K562 (cell line): ENCODE measurements around the gene BCAS3.

Source experiments
- CBX2 ChIP-seq: fragments of 200-600 bp; sonication (generic); IDR thresholded peaks from one replicate; pipeline ENCODE4 v1.6.1; 2012; ENCODE audit warnings: mild to moderate bottlenecking, low read length, inconsistent platforms; ENCODE audit not compliant: insufficient read depth, poor library complexity, severe bottlenecking
- CTCF ChIP-seq, 3 experiments: IDR thresholded peaks in 2 of 3; conservative IDR thresholded peaks in 1 of 3; 2 replicates each; pipeline ENCODE4 v1.5.1; 2011 to 2012; ENCODE audit warnings: low read length in 3 of 3, mild to moderate bottlenecking in 3 of 3, control low read depth in 2 of 3, improper control_type of control experiment in 1 of 3, inconsistent platforms in 1 of 3, low read depth in 1 of 3, mixed read lengths in 1 of 3, moderate library complexity in 1 of 3; ENCODE audit not compliant: insufficient read depth in 2 of 3
- HMGXB4 ChIP-seq: sonication (generic); formaldehyde crosslinking; IDR thresholded peaks from 2 replicates; pipeline ENCODE4 v1.8.1; 2023; ENCODE audit warnings: mild to moderate bottlenecking, missing genetic modification reagents
- JUN ChIP-seq, 2 experiments: sonication (generic) in 1 of 2; formaldehyde crosslinking in 1 of 2; IDR thresholded peaks; 2 replicates each; pipeline versions ENCODE4 v1.6.1 to v1.8.0; 2012 to 2022; ENCODE audit warnings: borderline replicate concordance in 2 of 2, mild to moderate bottlenecking in 2 of 2, improper control_type of control experiment in 1 of 2, low read depth in 1 of 2, low read length in 1 of 2, missing genetic modification reagents in 1 of 2
- KLF6 ChIP-seq: fragments of 250-450 bp; sonication (Bioruptor Pico); IDR thresholded peaks from 2 replicates; pipeline ENCODE4 v1.4.0; 2020; ENCODE audit warnings: mild to moderate bottlenecking, moderate library complexity, borderline replicate concordance
- MEIS2 ChIP-seq: fragments of 450-650 bp; IDR thresholded peaks from 2 replicates; pipeline ENCODE4 v1.6.1; 2014; ENCODE audit warnings: mild to moderate bottlenecking; ENCODE audit not compliant: partially characterized antibody
- RNF2 ChIP-seq: sonication (generic); IDR thresholded peaks from 2 replicates; pipeline ENCODE4 v1.6.1; 2016
- RNF219 ChIP-seq: fragments of 250-450 bp; sonication (Bioruptor Pico); IDR thresholded peaks from 2 replicates; pipeline ENCODE4 v1.5.0; 2022; ENCODE audit warnings: mild to moderate bottlenecking
- SMAD1 ChIP-seq: fragments of 150-350 bp; IDR thresholded peaks from 2 replicates; pipeline ENCODE4 v1.6.1; 2014; ENCODE audit warnings: low read length, low read depth; ENCODE audit not compliant: partially characterized antibody
- ZC3H11A ChIP-seq: IDR thresholded peaks from 2 replicates; pipeline ENCODE4 v1.6.1; 2012; ENCODE audit warnings: low read depth, low read length, improper control_type of control experiment

- TF ChIP-seq KLF6: no peak
- TF ChIP-seq RNF2: no peak
- TF ChIP-seq JUN (IDR thresholded peaks at IDR 0.05; ENCODE audit: borderline replicate concordance, low read depth, low read length): no peak
- no peak for TF ChIP-seq JUN (CRISPR knock-in tag; IDR thresholded peaks at IDR 0.05; ENCODE audit: borderline replicate concordance)
- TF ChIP-seq ZC3H11A: no peak
- TF ChIP-seq SMAD1: no peak
- no peak for TF ChIP-seq CTCF (IDR thresholded peaks at IDR 0.05 in 2 of 3, conservative IDR thresholded peaks at IDR 0.05 in 1 of 3; ENCODE audit: insufficient read depth in 2 of 3, low read depth in 1 of 3, low read length in 3 of 3)
- TF ChIP-seq CBX2: no peak
- no peak for TF ChIP-seq MEIS2
- TF ChIP-seq HMGXB4: no peak
- TF ChIP-seq RNF219: no peak
Measured at GRCh38 chr17:61429274-61429673, 751.6 kb downstream of the BCAS3 start.
